A673 (cell line): ENCODE data around the gene NHS. TPM values are rescaled to one million over a fixed set of nuclear protein-coding genes. Genes with fewer than 3 reads are reported as not detected.

Experiments used
- BruUV-seq: library from RNA; stranded (reverse); fragments of 400-500 nt; replicated peaks from 2 replicates; lab custom pipeline; 2021; lab: Mats Ljungman, UMichigan
- CTCF ChIA-PET: fragments of 300-600 bp; sonication (Branson Sonifier 250); formaldehyde crosslinking; loops from one replicate; lab custom pipeline; 2022; ENCODE audit warnings: antibody characterized with exemption; lab: Charles Lee
- POLR2A ChIA-PET: fragments of 300-600 bp; sonication (Branson Sonifier 250); formaldehyde crosslinking; loops from one replicate; lab custom pipeline; 2022; ENCODE audit warnings: antibody characterized with exemption; ENCODE audit not compliant: low non-redundant PET; lab: Charles Lee
- DNase-seq: peaks from one replicate; pipeline ENCODE4 v3.0.0-alpha.2; 2015; ENCODE audit warnings: low spot score
- H3K27ac ChIP-seq: fragments of 200-600 bp; sonication (generic); 2 replicates; pipeline ENCODE4 v1.5.1; 2016; ENCODE audit warnings: mixed run types, low read depth, mild to moderate bottlenecking, mixed read lengths, antibody characterized with exemption, low read length; ENCODE audit not compliant: poor library complexity, severe bottlenecking
- H3K27me3 ChIP-seq: fragments of 200-600 bp; sonication (generic); replicated peaks from 2 replicates; pipeline ENCODE4 v1.6.1; 2017; ENCODE audit warnings: mixed run types, low read depth, mild to moderate bottlenecking, mixed read lengths, antibody characterized with exemption, low read length; ENCODE audit not compliant: insufficient read depth, poor library complexity
- H3K36me3 ChIP-seq: fragments of 200-600 bp; sonication (generic); 2 replicates; pipeline ENCODE4 v1.6.1; 2016; ENCODE audit warnings: mixed run types, mild to moderate bottlenecking, mixed read lengths, antibody characterized with exemption, low read length; ENCODE audit not compliant: insufficient read depth, poor library complexity, severe bottlenecking
- H3K4me1 ChIP-seq: fragments of 200-600 bp; sonication (generic); 2 replicates; pipeline ENCODE4 v1.6.1; 2017; ENCODE audit warnings: mixed run types, mild to moderate bottlenecking, mixed read lengths, antibody characterized with exemption, low read length; ENCODE audit not compliant: insufficient read depth, poor library complexity, severe bottlenecking
- H3K4me3 ChIP-seq: fragments of 200-600 bp; sonication (generic); 2 replicates; pipeline ENCODE4 v1.5.1; 2016; ENCODE audit warnings: low read depth, mixed run types, mild to moderate bottlenecking, mixed read lengths, low read length; ENCODE audit not compliant: poor library complexity, severe bottlenecking
- H3K9me3 ChIP-seq: fragments of 200-600 bp; sonication (generic); 2 replicates; pipeline ENCODE4 v1.6.1; 2016; ENCODE audit warnings: mixed run types, low read depth, mild to moderate bottlenecking, mixed read lengths, antibody characterized with exemption, low read length; ENCODE audit not compliant: poor library complexity, severe bottlenecking
- EZH2 ChIP-seq: fragments of 200-600 bp; sonication (generic); IDR thresholded peaks from 2 replicates; pipeline ENCODE4 v1.6.1; 2017; ENCODE audit warnings: borderline replicate concordance, low read depth, mild to moderate bottlenecking, mixed read lengths, antibody characterized with exemption, low read length; ENCODE audit not compliant: poor library complexity, severe bottlenecking
- intact Hi-C: fragments of 100-400 bp; cut with micrococcal nuclease; formaldehyde crosslinking; loops from one replicate; pipeline ENCODE4 v1.10.0; 2022; ENCODE audit not compliant: unreplicated experiment
- total RNA-seq: library from RNA; stranded (reverse); gene quantifications from 2 replicates; pipeline ENCODE4 v1.2.3, GENCODE V29; 2021
- TF ChIP-seq, protein P1 (sequence below): fragments of 300-800, 200-600 bp; sonication (generic); conservative IDR thresholded peaks from 2 replicates; pipeline ENCODE4 v1.5.1; 2017; ENCODE audit warnings: low read depth, mild to moderate bottlenecking, antibody characterized with exemption, low read length, moderate library complexity, mixed read lengths

The NHS gene
- total RNA-seq, 1 experiment from 2014 or later: 0.37 TPM

DNA sequence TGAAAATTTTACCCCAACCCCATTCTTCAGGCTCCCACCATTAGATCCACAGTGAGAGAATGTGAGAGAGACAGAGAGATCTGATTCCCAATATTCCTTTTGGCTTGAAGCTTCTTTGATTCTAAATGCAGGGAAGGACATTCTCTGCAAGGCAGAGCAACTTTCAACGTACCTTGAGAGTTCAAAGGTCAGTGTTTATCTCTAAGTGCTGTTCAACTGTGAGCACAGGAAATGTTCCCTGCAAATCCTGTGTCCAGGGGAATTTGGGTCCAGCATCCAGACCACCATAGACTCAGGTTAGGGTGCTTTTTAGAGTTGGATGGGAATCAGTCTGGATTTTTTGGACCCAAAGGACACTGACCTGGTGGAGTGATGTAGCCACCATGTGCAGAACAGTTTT is 97.4 kb downstream of the NHS start:
- ChIA-PET POLR2A (no interaction called here), CTCF (no interaction called here)
- Histone ChIP-seq H3K4me1 (no peaks in the 10 kb centered on the region), H3K27ac (no peak overlapping the region), H3K27me3 (peaks cover 5% of the 10 kb centered on the region), H3K9me3 (no peaks in the 10 kb centered on the region), H3K36me3 (no peaks in the 10 kb centered on the region), H3K4me3 (no peak overlapping the region)
- intact Hi-C loops: no loop called here
- no peak for DNase-seq
- BruUV-seq: no TSS peak
- TF ChIP-seq, protein P1, sequence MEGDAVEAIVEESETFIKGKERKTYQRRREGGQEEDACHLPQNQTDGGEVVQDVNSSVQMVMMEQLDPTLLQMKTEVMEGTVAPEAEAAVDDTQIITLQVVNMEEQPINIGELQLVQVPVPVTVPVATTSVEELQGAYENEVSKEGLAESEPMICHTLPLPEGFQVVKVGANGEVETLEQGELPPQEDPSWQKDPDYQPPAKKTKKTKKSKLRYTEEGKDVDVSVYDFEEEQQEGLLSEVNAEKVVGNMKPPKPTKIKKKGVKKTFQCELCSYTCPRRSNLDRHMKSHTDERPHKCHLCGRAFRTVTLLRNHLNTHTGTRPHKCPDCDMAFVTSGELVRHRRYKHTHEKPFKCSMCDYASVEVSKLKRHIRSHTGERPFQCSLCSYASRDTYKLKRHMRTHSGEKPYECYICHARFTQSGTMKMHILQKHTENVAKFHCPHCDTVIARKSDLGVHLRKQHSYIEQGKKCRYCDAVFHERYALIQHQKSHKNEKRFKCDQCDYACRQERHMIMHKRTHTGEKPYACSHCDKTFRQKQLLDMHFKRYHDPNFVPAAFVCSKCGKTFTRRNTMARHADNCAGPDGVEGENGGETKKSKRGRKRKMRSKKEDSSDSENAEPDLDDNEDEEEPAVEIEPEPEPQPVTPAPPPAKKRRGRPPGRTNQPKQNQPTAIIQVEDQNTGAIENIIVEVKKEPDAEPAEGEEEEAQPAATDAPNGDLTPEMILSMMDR: no peak
- TF ChIP-seq EZH2: no peak

DNA sequence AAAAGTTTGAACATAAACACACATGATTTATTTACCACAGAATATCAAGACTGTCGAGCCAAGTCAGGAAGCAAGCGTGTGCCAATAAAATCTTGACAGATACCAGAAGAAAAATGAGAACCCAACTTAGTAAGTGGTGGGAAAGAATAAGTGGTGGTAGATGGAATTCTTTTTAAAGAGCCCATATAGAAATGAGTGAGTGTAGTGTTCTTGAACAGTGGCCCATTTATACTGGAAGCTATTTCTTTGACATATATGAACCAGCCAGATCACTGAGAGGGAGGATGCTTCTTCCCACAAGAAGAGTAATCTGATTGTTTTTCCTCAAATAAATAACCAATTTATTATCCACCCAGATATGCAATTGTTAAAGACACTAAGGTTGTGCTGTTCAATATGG is 98.0 kb downstream of the NHS start:
- Histone ChIP-seq H3K27me3 (no peaks in the 10 kb centered on the region), H3K27ac (no peak overlapping the region), H3K4me3 (no peak overlapping the region), H3K36me3 (no peaks in the 10 kb centered on the region), H3K4me1 (no peaks in the 10 kb centered on the region), H3K9me3 (no peaks in the 10 kb centered on the region)
- DNase-seq: no peak
- CTCF ChIA-PET: no interaction called here
- intact Hi-C loops: no loop called here
- no peak for TF ChIP-seq EZH2
- TF ChIP-seq, protein P1: no peak
- POLR2A ChIA-PET: no interaction called here
- BruUV-seq: no TSS peak

DNA sequence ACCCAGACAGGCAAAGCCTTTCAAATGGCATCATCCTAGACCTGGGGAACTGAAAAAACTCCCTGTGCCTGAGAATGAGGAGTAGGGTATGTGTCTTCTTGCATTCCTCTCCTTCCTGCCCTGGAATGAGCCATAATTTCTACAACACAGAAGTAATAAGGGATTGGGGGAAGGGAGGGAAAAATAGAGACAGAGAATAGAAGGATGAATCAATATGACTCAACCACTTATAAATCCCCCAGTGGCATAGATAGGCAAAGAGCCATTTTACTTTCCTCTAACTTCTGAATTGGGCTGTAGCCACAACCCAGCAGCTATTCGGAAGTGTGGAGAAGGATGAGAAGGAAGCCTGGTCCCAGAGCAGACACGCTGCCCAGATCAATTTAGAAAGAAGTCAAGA is 99.9 kb downstream of the NHS start:
- H3K4me1 ChIP-seq: no peaks in the 10 kb centered on the region
- DNase-seq: no peak
- no peak overlapping the region for H3K27ac ChIP-seq
- POLR2A ChIA-PET: no interaction called here
- CTCF ChIA-PET: no interaction called here
- H3K27me3 ChIP-seq: no peaks in the 10 kb centered on the region
- no peaks in the 10 kb centered on the region for H3K9me3 ChIP-seq
- BruUV-seq: no TSS peak
- intact Hi-C loops: no loop called here
- no peak overlapping the region for H3K4me3 ChIP-seq
- TF ChIP-seq, protein P1: no peak
- no peak for TF ChIP-seq EZH2
- no peaks in the 10 kb centered on the region for H3K36me3 ChIP-seq
